GM18511 (cell line): ENCODE results near the gene TTC27.
"Not testable (repeated sequence)": the region's sequence is repeated elsewhere in the genome, so short reads cannot be mapped to it uniquely, and the experiment has no call there.

Experiments
- ATAC-seq: cut with Tn5 transposase; IDR thresholded peaks from one replicate; pipeline ENCODE4 v1.9.1; 2021; ENCODE audit warnings: mild to moderate bottlenecking, moderate library complexity; ENCODE audit not compliant: unreplicated experiment

Gene TTC27

DNA sequence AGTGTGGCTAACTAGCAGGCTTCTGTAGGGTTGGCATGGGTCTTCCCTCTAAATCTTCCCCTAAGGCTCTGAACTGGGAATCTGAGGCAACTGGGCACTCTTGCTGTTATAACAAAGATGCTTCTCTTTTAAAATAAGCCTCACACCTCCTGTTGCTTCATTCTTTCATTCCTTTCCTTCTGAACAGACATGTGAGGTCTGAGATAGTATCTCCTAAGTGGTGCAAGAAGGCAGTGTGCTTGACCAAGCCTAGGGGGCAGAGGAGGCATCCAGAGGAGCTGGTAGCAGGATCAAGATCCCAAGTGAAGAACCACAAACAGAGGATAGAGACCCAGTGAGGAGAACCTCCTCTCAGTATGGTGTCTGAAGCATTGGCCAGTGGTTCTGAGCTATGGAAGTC lies 90.9 kb downstream of the TTC27 start:
- no peak for ATAC-seq

DNA sequence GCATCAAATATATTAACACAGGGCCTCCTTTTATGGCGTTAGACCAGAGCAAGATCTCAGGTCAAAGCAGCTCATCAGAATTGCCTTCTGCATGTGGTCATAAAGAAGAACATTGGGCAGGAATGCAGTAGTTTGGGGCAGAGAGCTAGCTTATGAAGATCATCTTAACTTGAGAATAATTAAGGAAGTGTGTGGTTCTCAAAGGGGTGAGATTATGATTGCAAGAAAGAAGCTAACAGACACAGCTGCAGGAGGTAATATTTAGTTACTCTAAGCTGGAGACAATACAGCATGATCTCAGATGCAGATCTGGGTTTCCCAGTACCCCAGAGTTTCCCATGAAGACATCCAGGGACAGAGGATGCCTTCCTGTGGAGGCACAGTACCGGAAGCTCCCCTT lies 91.6 kb downstream of the TTC27 start:
- no peak for ATAC-seq

DNA sequence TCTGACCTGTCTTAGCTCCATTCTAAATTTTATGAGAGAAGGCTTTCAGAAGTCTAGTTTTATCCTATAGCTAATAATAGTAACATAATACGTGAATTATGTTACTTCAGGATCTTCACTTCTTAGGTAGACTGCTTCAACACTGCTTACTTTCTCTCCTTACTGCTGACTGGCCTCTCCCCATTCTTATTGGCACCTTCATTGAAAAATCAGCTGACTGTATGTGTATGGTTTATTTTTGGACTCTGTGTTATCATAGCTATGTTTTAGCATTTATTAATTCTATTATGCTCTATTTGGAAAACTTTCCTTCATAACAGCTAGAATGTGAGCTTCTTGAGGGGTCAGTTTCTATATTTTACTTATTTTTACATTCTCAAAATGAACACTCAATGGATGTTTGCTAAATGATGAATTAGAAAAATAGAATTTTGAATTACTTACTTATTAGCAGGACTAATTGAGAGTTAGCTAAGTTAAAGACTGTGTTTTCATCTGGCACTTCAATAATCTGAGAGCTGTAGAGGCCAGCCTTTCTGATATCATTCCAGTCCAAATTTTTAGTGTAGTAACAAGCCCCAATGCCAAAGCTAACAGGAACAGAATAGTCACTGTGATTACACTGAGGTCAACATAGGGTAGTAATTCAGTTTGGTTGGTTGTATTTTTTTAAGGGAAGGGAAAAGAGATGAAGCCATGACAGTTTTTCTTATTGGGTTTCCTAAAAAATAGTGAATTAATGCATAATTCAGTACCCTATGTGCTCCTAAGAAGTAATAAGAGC lies 92.3 kb downstream of the TTC27 start:
- no peak for ATAC-seq

DNA sequence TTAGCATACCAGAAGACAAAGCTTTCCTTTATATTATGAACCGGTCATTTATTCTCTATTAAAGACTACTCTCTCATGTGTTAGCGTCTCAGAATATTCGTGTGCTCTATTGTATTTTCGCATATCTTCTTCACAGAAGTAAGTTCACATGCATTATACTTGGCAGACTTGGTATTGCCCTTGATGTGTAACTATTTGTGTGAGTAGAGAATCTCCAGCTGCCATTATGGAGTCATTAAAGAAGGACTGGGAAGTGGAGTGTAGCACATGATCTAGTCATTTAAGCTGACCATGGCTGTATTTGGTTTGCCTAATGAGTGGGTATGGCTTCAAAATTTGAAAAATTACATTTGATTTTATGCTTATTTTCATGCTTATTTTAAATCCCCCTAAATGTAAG lies 92.9 kb downstream of the TTC27 start:
- ATAC-seq: no peak

DNA sequence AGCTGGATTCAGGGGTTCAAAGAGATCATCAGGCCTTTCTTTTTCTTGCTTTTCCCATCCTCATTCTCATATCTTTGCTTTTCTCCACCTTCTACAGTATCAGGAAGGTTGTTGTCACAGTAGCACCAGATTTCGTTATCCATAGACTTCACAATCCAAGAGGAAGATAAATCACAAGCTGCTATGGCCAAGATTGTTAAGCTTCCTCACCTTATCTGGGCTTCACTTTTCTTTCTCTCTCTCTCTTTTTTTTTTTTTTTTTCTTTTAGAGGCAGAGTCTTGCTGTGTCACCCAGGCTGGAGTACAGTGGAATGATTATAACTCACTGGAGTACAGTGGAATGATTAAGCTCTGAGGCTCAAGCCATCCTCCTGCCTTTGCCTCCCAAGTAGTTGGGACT lies 93.5 kb downstream of the TTC27 start:
- no peak for ATAC-seq

DNA sequence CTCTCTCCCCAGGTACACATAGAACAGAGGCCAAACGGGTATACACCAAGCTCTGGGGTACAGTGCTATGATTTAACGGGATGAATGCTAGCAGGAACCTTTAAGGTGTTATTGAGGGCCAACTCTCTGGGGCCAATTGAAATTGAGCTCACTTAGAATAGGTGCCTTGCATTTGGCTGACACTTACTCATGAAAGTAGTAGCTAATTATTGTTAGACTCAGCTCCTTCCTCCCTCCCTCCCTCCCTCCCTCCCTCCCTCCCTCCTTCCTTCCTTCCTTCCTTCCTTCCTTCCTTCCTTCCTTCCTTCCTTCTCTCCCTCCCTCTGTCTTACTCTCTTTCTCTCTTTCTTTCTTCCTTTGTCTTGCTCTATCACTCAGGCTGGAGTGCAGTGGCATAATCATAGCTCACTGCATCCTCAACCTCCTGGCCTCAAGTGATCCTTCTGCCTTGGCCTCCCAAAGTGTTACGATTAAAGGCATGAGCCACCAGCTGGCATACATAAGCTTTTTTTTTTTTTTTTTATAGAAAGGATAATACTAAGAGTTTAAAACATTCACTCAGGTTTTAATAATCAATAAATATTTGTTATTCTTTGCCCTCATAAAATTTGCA lies 95.7 kb downstream of the TTC27 start:
- no peak for ATAC-seq

DNA sequence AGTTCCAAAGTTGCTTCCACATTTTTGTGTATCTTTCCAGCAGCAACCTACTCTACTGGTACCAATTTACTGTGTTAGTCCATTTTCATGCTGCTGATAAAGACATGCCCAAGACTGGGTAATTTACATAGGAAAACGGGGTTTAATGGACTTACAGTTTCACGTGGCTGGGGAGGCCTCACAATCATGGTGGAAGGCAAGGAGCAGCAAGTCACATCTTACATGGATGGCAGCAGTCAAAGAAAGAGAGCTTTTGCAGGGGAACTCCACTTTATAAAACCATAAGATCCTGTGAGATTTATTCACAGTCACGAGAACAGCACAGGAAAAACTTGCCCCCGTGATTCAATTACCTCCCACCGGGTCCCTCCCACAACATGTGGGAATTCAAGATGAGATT lies 98.8 kb downstream of the TTC27 start:
- not testable (repeated sequence) for ATAC-seq

DNA sequence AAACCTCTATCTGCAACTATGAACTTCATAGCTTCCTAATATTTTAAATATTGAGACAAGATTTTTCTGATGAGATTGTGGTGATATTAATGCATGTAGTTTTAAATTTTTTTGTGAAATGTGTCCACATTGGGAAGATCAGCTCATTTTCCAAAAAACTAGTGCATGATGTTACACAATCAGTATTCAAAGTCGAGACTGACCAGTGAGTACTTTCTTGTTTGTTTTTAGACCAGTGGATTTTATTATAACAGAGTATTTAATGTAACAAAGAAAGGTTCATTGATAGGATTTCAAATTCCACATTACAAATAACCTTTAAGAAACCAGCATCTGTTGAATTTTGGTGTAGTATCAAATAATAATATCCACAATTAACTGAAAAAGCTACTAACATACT lies 99.3 kb downstream of the TTC27 start:
- no peak for ATAC-seq

DNA sequence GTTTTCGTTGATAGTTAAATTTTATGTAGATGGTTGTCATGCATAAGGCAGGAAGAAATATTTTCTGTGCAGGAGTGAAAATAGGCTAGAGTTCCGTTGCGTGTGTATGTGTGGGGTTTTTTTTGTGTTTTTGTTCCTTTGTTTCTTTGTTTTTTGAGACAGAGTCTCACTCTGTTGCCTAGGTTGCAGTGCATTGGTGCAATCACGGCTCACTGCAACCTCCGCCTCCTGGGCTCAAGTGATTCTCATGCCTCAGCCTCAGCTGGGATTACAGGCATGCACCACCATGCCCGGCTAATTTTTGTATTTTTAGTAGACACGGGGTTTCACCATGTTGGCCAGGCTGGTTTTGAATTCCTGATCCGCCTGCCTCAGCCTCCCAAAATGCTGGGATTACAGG lies 103.1 kb downstream of the TTC27 start:
- not testable (repeated sequence) for ATAC-seq

DNA sequence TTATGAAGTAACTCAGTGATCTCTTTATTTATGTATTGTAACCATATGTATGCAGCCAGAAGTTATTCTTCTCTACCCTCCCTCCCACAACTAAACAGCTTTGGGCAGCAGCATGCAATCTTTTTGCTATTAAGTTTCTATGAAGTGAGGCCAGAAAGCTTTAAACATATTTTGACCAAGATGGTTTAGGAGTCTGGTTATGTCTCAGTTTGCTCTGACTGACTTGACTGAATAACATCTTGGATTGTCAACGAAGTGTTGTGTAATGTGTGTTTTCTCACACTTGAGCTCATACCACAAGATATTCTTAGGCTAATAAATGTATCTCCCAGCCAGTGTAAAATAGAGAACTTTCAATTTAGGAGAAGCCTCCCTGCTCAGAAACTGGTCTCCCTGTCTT lies 104.3 kb downstream of the TTC27 start:
- ATAC-seq: no peak

DNA sequence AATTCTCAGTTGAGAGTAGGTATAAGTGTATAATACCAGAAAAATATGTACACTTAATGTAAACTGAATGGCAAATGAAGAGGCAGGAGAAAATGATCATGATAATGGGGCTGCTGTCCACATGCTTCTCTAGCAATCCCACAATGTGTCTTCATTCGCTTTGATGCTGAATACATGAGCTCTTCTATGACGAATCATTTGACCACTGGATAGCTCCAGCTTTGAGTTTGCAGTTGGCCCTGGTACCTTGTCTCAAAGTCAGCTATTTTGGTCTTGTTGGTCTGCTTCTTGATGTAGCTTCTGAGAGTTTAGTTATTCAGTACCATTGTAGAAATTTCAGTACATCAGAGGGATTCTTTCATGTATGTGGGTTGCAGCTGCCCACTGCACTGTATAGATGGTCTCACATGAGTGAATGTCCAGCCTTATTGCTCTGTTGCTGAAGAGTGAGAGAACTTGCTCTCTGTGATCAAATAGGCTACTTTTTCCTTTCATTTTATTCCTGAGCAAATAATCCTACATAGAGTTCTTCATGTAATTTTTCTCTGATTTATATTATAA lies 105.1 kb downstream of the TTC27 start:
- ATAC-seq: no peak

DNA sequence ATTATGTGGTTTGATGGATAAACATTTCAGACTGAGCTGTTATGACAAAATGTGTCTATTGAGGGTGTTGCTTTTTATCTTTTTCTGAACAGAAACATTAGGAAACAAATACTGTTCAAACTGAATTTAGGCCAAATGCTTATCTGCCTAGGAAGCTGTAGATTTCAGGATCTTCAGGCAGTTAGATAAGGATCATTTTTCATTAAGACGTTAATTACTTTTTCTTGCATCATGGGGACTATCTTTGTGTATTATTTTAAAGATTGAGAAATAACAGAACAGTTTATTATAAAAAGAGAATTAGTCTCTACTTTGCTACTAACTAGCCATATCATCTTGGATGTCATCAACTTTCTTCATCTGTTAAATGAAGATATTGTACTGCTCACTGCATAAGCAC lies 107.5 kb downstream of the TTC27 start:
- no peak for ATAC-seq

DNA sequence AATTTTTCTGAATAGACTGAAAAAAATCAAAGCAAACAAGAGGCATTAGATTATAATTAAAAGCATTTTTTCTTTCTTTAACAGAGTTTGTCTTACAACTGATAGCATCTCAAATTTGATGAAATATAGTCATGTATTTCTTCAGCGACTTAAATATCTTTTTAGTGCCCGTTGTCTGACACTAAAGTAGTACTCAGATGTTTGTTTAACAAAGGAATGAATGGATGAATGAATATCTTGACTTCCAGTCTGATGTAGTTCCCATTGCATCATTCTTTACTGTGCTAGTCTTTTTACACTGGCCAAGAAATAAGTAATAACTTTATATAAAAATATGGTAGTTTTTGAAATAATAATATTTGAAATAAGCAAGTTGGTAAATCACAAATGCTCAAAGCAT lies 111.1 kb downstream of the TTC27 start:
- ATAC-seq: no peak

DNA sequence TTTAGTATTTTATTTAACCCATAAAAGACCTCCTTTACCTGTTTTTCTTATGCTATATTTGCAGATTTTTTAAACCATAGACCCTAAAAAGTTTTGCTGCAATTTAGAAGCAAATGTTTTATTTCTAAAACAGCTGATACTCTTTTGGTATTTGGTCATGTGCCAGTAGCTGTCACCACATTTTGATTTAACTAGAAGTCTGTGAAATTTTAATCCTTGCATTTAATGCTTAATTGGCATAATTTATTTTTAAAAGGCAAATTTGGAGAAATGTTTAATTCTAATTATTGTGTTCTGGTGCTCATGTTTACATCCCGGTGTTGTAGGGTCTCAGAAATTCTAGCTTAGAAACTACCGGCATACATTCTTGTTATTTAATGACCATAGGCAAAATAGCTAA lies 111.8 kb downstream of the TTC27 start:
- ATAC-seq: no peak

DNA sequence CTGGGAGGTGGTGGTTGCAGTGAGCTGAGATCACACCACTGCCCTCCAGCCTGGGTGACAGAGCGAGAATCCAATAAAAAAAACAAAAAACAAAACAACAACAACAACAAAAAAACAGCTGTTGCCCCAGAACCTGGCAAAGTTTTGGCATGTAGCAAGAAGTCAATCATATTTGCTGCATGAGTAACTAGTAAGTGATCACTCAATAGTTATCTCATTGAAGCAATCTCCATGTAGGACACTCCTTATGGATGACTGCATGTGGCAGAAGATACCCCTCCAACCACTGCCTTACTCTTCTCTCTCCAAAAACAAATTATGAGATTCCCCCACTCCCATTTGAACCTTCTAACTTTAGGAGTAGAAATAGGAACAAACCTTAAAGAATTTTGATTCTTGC lies 113.7 kb downstream of the TTC27 start:
- ATAC-seq: no peak

DNA sequence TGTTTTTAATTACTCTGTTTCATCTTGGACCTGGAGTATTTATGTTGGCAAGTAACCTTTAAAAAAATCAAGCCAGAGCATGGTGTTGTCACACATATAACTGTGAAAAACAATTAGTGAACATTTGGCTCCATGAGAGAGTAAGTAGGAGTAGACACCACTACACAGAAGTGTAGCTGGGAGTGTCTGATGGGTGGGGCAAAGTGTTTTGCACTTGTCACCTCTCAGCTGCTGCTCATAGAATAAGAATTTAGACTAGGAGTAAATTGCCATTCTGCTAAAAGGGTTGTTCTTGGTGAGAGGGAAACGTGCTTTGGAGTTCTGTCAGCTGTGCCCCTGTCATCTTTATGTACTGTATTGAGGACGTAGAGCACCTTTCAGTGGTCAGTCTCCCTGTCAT lies 114.5 kb downstream of the TTC27 start:
- ATAC-seq: no peak

DNA sequence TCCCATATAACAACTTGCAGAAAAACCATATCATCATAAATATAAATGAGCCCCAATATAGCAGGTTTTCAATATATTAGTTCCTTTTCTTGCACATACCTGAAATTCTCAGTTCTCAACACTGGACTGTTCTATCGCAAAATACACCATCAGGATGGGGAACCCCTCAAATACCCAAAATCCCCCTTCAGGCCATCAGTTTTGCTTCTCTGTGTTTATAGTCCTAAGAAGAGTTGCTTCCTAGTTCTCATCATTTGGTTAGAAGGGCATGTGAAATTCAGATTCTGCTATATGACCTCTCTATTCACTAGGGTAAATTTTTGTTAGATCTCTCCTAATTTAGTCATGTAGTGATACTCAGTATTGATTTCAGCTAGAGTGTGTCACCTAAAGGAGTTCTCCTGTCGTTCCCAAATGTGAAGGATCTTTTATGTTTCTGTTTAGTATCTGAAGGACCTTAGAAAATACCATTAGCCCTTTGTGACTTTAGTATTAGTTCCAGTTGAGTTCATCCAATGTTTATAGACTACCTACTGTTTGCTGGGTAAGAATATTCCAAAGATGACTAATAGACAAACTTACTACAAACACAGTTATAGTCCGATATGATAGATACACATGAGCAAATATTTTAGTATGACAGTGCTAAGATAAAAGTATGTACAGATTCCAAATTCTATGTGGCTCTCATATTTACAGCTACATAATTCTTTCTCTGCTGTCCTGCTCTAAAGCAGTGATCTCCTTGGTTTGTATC lies 115.8 kb downstream of the TTC27 start:
- ATAC-seq: peak; percentile 85

DNA sequence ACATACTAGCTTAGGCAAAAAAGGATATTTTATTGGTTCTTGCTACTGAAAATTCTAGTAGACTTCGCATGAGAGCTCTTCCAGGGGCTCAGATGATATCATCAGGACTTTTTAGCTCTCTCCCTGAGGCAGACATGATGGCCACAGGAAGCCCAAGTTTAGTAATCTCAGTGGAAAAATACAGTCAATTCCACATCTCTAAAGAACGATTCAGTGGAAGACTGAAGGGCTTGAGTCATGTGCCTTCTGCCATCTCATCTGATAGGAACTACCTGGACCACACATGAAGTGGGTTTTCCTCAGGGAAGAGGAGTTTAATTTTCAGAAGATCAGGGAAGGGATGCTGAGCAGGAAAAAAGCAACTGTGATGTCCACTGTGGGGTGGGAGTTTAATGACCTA lies 117.3 kb downstream of the TTC27 start:
- no peak for ATAC-seq

DNA sequence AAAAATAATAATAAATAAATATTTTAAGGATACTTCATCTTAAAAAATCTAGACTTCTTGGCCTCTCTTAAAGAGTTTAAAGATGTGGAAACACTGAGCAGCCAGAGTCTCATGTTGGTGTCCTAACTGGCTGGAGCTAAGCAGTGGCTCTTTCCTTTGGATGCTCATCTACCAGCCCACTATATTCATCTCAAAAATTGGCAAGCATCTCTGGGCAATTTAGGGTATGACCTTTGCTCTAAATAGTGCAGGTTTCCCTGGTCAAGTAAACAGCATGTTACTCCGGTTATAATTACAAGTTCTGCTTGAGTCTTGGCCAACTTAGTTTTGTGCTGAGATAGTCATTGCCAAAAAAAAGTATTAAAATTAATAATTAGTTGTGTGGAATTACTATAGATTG lies 117.8 kb downstream of the TTC27 start:
- ATAC-seq: no peak

DNA sequence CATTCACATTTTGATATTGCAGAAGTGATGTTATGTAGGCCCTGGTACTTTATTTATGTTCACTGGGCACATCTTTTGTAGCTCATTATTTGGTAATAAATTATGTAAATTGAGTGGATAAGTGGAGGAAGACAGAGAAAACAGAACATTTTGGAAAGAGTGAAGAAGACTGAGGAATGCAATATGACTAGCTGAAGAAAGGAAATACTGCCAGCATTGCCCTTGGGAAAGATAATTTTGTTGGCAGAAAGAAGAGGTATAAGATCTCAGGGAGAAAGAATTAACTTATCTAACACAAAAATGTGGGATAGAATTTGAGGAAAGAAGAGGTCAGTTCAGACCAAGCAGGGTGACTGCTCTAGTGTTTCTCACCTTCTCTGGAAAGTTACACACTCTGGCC lies 118.8 kb downstream of the TTC27 start:
- ATAC-seq: no peak

DNA sequence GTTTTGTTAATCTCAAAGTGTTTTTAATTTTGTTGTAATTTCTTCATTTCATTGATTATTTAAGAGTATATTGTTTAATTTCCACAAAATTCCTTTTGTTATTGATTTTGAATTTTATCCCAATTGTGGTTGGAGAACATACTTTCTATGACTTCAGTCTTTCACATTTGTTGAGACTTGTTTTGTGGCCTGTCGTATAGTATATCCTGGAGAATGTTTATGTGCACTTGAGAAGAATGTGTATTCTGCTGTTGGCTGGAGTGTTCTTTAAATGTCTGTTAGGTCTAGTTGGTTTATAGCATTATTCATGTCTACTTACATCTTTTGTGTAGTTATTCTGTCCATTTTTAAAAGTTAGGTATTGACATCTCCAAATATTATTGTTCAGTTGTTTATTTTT lies 120.3 kb downstream of the TTC27 start:
- no peak for ATAC-seq

DNA sequence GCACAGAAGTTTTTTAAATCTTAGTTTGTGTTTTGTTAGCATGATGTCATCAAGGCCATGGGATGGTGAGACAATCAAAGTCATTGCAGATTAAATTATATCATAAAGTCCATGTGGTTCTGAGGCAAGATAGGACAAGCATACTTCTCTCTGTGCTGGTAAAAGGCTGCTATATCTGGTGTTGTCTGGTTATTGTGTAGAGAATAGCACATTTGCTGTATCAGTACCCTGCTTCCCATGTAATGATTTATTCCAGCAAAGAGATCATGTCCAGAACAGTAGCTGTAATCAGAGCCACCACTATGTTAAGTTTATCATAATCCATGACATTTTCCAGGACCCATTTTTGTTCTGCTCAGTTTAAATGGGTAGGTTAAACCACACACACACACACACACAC lies 123.0 kb downstream of the TTC27 start:
- ATAC-seq: no peak
